HepG2 (cell line): Measurements from ENCODE around the gene LARP1. TPM values are rescaled to one million over a fixed set of nuclear protein-coding genes. Genes with fewer than 3 reads are reported as not detected.
A peak's percentile ranks its signal among the peaks of the same experiment; 100 is the strongest.

Source experiments
- ADNP ChIP-seq: sonication (generic); formaldehyde crosslinking; IDR thresholded peaks from 2 replicates; pipeline ENCODE4 v1.4.0; 2020; ENCODE audit warnings: missing genetic modification reagents
- CCAR2 ChIP-seq: fragments of 200-400 bp; formaldehyde crosslinking; optimal IDR thresholded peaks from 2 replicates; pipeline ENCODE3; 2018; ENCODE audit warnings: low read depth, mild to moderate bottlenecking, low read length, moderate library complexity
- CCDC6 ChIP-seq: sonication (generic); formaldehyde crosslinking; IDR thresholded peaks from 2 replicates; pipeline ENCODE4 v1.8.1; 2022; ENCODE audit warnings: mild to moderate bottlenecking, missing genetic modification reagents, moderate library complexity
- CREB3 ChIP-seq: sonication (generic); formaldehyde crosslinking; IDR thresholded peaks from 2 replicates; pipeline ENCODE4 v1.5.0; 2020; ENCODE audit warnings: missing genetic modification reagents
- DBP ChIP-seq: sonication (generic); formaldehyde crosslinking; IDR thresholded peaks from 2 replicates; pipeline ENCODE4 v1.4.0; 2020; ENCODE audit warnings: missing genetic modification reagents; ENCODE audit errors: not compliant biosample characterization
- ETV6 ChIP-seq: sonication (generic); formaldehyde crosslinking; conservative IDR thresholded peaks from 2 replicates; pipeline ENCODE4 v1.4.0; 2020; ENCODE audit warnings: missing genetic modification reagents
- JUN ChIP-seq: sonication (generic); formaldehyde crosslinking; IDR thresholded peaks from 2 replicates; pipeline ENCODE4 v1.4.0; 2020; ENCODE audit warnings: mild to moderate bottlenecking, missing genetic modification reagents
- PCBP1 ChIP-seq: fragments of 200-400 bp; formaldehyde crosslinking; IDR thresholded peaks from 2 replicates; pipeline ENCODE4 v1.6.1; 2017; ENCODE audit warnings: mild to moderate bottlenecking, low read depth, low read length, borderline replicate concordance
- ZFYVE20 ChIP-seq: sonication (generic); formaldehyde crosslinking; IDR thresholded peaks from 2 replicates; pipeline ENCODE4 v1.8.0; 2023; ENCODE audit warnings: low read depth, mild to moderate bottlenecking, moderate library complexity, missing genetic modification reagents, borderline replicate concordance
- ZNF225 ChIP-seq: sonication (generic); formaldehyde crosslinking; IDR thresholded peaks from 2 replicates; pipeline ENCODE4 v1.4.0; 2020; ENCODE audit warnings: mild to moderate bottlenecking, missing genetic modification reagents
- ZNF260 ChIP-seq: sonication (generic); formaldehyde crosslinking; IDR thresholded peaks from 2 replicates; pipeline ENCODE4 v1.4.0; 2020; ENCODE audit warnings: missing genetic modification reagents, low read depth, mild to moderate bottlenecking, borderline replicate concordance
- ZNF629 ChIP-seq: sonication (generic); formaldehyde crosslinking; conservative IDR thresholded peaks from 2 replicates; pipeline ENCODE4 v1.5.0; 2020; ENCODE audit warnings: missing genetic modification reagents
- ZNF674 ChIP-seq: sonication (generic); formaldehyde crosslinking; IDR thresholded peaks from 2 replicates; pipeline ENCODE4 v1.5.0; 2020; ENCODE audit warnings: low read depth, mild to moderate bottlenecking, missing genetic modification reagents
- ZNF710 ChIP-seq: sonication (generic); formaldehyde crosslinking; IDR thresholded peaks from 2 replicates; pipeline ENCODE4 v1.5.0; 2020; ENCODE audit warnings: mild to moderate bottlenecking, missing genetic modification reagents, borderline replicate concordance
- ZNF740 ChIP-seq: sonication (generic); formaldehyde crosslinking; IDR thresholded peaks from 2 replicates; pipeline ENCODE4 v1.4.0; 2020; ENCODE audit warnings: missing genetic modification reagents
- ZNF773 ChIP-seq: sonication (generic); formaldehyde crosslinking; IDR thresholded peaks from 2 replicates; pipeline ENCODE4 v1.4.0; 2020; ENCODE audit warnings: missing genetic modification reagents, borderline replicate concordance
- polyA plus RNA-seq, 8 experiments: library from polyadenylated mRNA; depleted of rRNA in 3 of 8; stranded (reverse) in 7 of 8; unstranded in 1 of 8; fragments of >200 nt; fragmentation: Illumina TruSeq in 4 of 8; extraction: Trizol in 4 of 8; gene quantifications; 2 replicates each; pipeline versions ENCODE4 v1.2.1 to v1.2.3, GENCODE V29; 2011 to 2016; ENCODE audit warnings: low read depth in 4 of 8, missing spikeins in 1 of 8, mixed read lengths in 1 of 8; ENCODE audit not compliant: insufficient read depth in 1 of 8
- total RNA-seq, 5 experiments: library from RNA; depleted of rRNA; stranded (reverse); fragments of >200 nt; fragmentation: Illumina TruSeq; extraction: Trizol; gene quantifications; 2 replicates each; pipeline ENCODE4 v1.2.3, GENCODE V29; 2016; ENCODE audit warnings: low read depth in 1 of 5
- TF ChIP-seq, protein P1 (sequence below): sonication (generic); formaldehyde crosslinking; conservative IDR thresholded peaks from 2 replicates; pipeline ENCODE4 v1.8.0; 2022; ENCODE audit warnings: mild to moderate bottlenecking, moderate library complexity, missing genetic modification reagents
- TF ChIP-seq, protein P2 (sequence below), 2 experiments: IDR thresholded peaks; 2 replicates each; pipeline ENCODE4 v1.6.1; 2011 to 2012; ENCODE audit warnings: low read length in 2 of 2, borderline replicate concordance in 1 of 2, low read depth in 1 of 2, mild to moderate bottlenecking in 1 of 2, moderate library complexity in 1 of 2

LARP1 gene
- total and polyA plus RNA-seq, 2 of the 13 experiments (the other 11 are each of a cell fraction or from before 2014, with no cell fraction given): 45.2 to 61.4 TPM

DNA sequence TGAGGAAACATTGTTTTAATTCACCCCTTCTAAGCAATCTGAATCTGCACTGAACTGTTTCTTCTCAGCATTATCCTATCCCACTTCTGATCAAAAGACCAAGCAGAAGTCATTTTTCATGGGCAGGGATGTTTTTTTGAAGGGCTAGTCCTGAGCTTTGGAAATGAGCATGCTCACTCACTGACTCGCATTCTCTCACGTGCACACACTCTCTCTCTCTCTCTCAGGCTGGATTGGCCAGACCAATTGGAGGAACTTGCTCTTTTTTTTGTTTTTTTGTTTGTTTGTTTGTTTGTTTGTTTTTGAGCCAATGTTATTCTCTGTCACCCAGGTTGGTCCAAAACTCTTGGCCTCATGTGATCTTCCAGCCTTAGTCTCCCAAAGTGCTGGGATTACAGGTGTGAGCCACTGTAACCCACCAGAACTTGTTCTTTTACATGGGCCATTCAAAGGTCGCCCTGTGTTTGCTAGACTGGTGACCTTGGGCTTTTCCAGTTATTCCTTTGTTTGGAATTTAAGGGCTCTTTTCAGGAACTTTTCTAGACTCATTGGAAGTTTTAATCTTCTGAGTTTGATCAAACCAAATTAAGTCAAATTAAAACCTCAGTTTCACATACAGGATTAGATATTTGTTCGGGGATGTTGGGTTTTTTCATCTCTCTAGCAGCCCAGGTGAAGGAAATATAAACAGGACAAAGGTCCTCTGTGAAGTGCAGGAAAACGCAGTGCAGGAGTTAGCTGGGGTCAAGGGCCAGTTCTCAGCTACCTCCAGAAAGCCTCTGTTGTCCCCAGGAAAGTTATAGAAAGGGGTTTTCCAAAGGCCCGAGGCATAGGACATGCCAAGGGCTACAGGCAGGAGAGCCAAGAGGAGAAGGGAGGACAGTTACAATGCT is 82.1 kb downstream of the LARP1 start (continued):
- TF ChIP-seq, protein P1, sequence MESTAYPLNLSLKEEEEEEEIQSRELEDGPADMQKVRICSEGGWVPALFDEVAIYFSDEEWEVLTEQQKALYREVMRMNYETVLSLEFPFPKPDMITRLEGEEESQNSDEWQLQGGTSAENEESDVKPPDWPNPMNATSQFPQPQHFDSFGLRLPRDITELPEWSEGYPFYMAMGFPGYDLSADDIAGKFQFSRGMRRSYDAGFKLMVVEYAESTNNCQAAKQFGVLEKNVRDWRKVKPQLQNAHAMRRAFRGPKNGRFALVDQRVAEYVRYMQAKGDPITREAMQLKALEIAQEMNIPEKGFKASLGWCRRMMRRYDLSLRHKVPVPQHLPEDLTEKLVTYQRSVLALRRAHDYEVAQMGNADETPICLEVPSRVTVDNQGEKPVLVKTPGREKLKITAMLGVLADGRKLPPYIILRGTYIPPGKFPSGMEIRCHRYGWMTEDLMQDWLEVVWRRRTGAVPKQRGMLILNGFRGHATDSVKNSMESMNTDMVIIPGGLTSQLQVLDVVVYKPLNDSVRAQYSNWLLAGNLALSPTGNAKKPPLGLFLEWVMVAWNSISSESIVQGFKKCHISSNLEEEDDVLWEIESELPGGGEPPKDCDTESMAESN (CRISPR knock-in tag): no peak
- TF ChIP-seq ZNF710 (CRISPR knock-in tag) (0 out of 2 replicates have a peak, but pooled peaks have one; percentile 66), ZNF629 (CRISPR knock-in tag) (0 out of 2 replicates have a peak, but pooled peaks have one; percentile 28), ZNF773 (CRISPR knock-in tag) (no peak), JUN (CRISPR knock-in tag) (no peak), CCDC6 (CRISPR knock-in tag) (no peak), PCBP1 (no peak), ZNF260 (CRISPR knock-in tag) (no peak), ZFYVE20 (CRISPR knock-in tag) (no peak), ZNF674 (CRISPR knock-in tag) (no peak), ETV6 (CRISPR knock-in tag) (no peak), ZNF225 (CRISPR knock-in tag) (no peak), ADNP (CRISPR knock-in tag) (no peak), CCAR2 (no peak), CREB3 (CRISPR knock-in tag) (no peak), ZNF740 (no peak), DBP (CRISPR knock-in tag) (no peak)
- TF ChIP-seq, protein P2, sequence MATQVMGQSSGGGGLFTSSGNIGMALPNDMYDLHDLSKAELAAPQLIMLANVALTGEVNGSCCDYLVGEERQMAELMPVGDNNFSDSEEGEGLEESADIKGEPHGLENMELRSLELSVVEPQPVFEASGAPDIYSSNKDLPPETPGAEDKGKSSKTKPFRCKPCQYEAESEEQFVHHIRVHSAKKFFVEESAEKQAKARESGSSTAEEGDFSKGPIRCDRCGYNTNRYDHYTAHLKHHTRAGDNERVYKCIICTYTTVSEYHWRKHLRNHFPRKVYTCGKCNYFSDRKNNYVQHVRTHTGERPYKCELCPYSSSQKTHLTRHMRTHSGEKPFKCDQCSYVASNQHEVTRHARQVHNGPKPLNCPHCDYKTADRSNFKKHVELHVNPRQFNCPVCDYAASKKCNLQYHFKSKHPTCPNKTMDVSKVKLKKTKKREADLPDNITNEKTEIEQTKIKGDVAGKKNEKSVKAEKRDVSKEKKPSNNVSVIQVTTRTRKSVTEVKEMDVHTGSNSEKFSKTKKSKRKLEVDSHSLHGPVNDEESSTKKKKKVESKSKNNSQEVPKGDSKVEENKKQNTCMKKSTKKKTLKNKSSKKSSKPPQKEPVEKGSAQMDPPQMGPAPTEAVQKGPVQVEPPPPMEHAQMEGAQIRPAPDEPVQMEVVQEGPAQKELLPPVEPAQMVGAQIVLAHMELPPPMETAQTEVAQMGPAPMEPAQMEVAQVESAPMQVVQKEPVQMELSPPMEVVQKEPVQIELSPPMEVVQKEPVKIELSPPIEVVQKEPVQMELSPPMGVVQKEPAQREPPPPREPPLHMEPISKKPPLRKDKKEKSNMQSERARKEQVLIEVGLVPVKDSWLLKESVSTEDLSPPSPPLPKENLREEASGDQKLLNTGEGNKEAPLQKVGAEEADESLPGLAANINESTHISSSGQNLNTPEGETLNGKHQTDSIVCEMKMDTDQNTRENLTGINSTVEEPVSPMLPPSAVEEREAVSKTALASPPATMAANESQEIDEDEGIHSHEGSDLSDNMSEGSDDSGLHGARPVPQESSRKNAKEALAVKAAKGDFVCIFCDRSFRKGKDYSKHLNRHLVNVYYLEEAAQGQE (IDR thresholded peaks at IDR 0.05; ENCODE audit: borderline replicate concordance in 1 of 2, low read depth in 1 of 2, low read length in 2 of 2): no peak
